Suppressor macrophage treated with lipopolysaccharide for 4 hours (primary cell): ENCODE measurements around the gene EML4.
"Not testable (repeated sequence)": the region's sequence is repeated elsewhere in the genome, so short reads cannot be mapped to it uniquely, and the experiment has no call there.

Experiments used
- DNase-seq: peaks from one replicate; pipeline ENCODE4 v3.0.0-alpha.2; 2020

EML4 gene

GRCh38 chr2:42337846-42338566, 168.9 kb downstream of the EML4 start:
- no peak for DNase-seq

GRCh38 chr2:42338567-42339190, 169.5 kb downstream of the EML4 start:
- no peak for DNase-seq

GRCh38 chr2:42339191-42339912, 170.2 kb downstream of the EML4 start:
- no peak for DNase-seq

- DNase-seq, result no peak
Observed at GRCh38 chr2:42340045-42340937, 171.1 kb downstream of the EML4 start.

GRCh38 chr2:42340938-42341636, 171.9 kb downstream of the EML4 start:
- no peak for DNase-seq

GRCh38 chr2:42342061-42342794, 173.1 kb downstream of the EML4 start:
- DNase-seq, result peak; percentile 35

- no peak for DNase-seq
Observed at GRCh38 chr2:42342795-42343241, 173.7 kb downstream of the EML4 start.

- DNase-seq, result no peak
Observed at GRCh38 chr2:42345986-42346385, 176.8 kb downstream of the EML4 start.

- not testable (repeated sequence) for DNase-seq
Observed at GRCh38 chr2:42346856-42347255, 177.7 kb downstream of the EML4 start.

GRCh38 chr2:42347518-42347917, 178.4 kb downstream of the EML4 start:
- DNase-seq, result not testable (repeated sequence)

GRCh38 chr2:42348113-42348805, 179.1 kb downstream of the EML4 start:
- no peak for DNase-seq

GRCh38 chr2:42350434-42351063, 181.4 kb downstream of the EML4 start:
- no peak for DNase-seq

- no peak for DNase-seq
Observed at GRCh38 chr2:42351864-42352263, 182.7 kb downstream of the EML4 start.

- DNase-seq, result no peak
Observed at GRCh38 chr2:42353792-42354429, 184.8 kb downstream of the EML4 start.

- no peak for DNase-seq
Observed at GRCh38 chr2:42359304-42359964, 190.3 kb downstream of the EML4 start.

- peak; percentile 42 for DNase-seq
Observed at GRCh38 chr2:42359965-42360483, 190.9 kb downstream of the EML4 start.

- DNase-seq, result no peak
Observed at GRCh38 chr2:42360493-42360889, 191.3 kb downstream of the EML4 start.

- DNase-seq, result peak; percentile 98
Observed at GRCh38 chr2:42360890-42361727, 192.0 kb downstream of the EML4 start, which contains the start of gene COX7A2L. Gene COX7A2L, minus strand, starts transcription at chr2:42361217. Its CDS starts 56 bp downstream, at chr2:42361161.
